GM12875 (cell line): ENCODE results near the gene RIOK3.
A peak's percentile ranks its signal among the peaks of the same experiment; 100 is the strongest.

Experiments
- H3K4me3 ChIP-seq: one replicate; pipeline ENCODE4 v1.5.1; 2011; ENCODE audit warnings: low read depth, low read length, control low read depth
- CTCF ChIP-seq: IDR thresholded peaks from 2 replicates; pipeline ENCODE4 v1.5.1; 2011; ENCODE audit warnings: low read depth, mild to moderate bottlenecking, control low read depth, inconsistent platforms, low read length, moderate library complexity, borderline replicate concordance; ENCODE audit not compliant: insufficient read depth

Gene RIOK3

DNA sequence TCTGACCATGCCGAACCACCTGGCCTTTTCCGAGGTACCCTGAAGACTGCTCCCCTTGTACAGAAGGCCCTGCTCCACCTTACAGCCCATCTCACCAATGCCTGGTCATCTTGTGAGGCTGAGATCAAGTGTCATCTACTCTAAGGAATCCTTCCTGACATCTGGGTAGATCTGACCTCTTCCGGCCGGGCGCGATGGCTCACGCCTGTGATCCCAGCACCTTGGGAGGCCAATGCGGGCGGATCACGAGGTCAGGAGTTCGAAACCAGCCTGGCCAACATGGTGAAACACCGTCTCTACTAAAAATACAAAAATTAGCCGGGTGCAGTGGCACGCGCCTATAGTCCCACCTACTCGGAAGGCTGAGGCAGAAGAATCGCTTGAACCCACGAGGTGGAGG lies 2.1 kb upstream of the RIOK3 start:
- no peak for TF ChIP-seq CTCF
- H3K4me3 ChIP-seq = no peak overlapping the region

GRCh38 chr18:23451491-23451890 lies 1.6 kb upstream of the RIOK3 start:
- no peak for TF ChIP-seq CTCF
- no peak overlapping the region for H3K4me3 ChIP-seq

GRCh38 chr18:23452347-23452727 lies 750 bp upstream of the RIOK3 start:
- H3K4me3 ChIP-seq = peak overlapping the region; percentile 93
- no peak for TF ChIP-seq CTCF

GRCh38 chr18:23453680-23454058 lies 582 bp downstream of the RIOK3 start:
- peak overlapping the region; percentile 93 for H3K4me3 ChIP-seq
- no peak for TF ChIP-seq CTCF

DNA sequence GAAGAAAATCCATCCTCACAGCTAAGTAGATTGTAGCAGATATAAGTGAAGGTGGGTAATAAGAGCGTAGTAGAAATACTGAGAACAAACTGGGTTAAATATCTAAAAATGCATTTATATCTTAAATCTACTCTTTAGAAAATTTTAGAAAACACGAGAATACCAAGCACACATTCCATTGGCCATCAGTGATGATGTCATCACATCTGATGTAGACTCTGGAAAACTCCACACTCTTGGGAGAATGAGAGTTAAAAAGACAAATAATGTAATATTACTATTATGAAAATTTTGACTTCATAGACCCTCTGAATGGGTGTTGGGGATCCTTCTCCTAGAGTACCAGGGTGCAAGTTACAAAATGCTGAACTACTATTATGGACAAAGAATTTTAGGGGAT lies 3.7 kb downstream of the RIOK3 start:
- TF ChIP-seq CTCF = no peak
- H3K4me3 ChIP-seq = no peak overlapping the region

GRCh38 chr18:23458830-23459529 lies 5.9 kb downstream of the RIOK3 start:
- TF ChIP-seq CTCF = no peak
- no peak overlapping the region for H3K4me3 ChIP-seq

- H3K4me3 ChIP-seq = no peak overlapping the region
- TF ChIP-seq CTCF = no peak
Observed at GRCh38 chr18:23459530-23459921, 6.4 kb downstream of the RIOK3 start.
